HG03521 (cell line): ENCODE results near the gene MTA1.

Experiments used
- ATAC-seq: cut with Tn5 transposase; IDR thresholded peaks from one replicate; pipeline ENCODE4 v1.9.1; 2021; ENCODE audit warnings: mild to moderate bottlenecking, moderate library complexity; ENCODE audit not compliant: unreplicated experiment

Gene MTA1

DNA sequence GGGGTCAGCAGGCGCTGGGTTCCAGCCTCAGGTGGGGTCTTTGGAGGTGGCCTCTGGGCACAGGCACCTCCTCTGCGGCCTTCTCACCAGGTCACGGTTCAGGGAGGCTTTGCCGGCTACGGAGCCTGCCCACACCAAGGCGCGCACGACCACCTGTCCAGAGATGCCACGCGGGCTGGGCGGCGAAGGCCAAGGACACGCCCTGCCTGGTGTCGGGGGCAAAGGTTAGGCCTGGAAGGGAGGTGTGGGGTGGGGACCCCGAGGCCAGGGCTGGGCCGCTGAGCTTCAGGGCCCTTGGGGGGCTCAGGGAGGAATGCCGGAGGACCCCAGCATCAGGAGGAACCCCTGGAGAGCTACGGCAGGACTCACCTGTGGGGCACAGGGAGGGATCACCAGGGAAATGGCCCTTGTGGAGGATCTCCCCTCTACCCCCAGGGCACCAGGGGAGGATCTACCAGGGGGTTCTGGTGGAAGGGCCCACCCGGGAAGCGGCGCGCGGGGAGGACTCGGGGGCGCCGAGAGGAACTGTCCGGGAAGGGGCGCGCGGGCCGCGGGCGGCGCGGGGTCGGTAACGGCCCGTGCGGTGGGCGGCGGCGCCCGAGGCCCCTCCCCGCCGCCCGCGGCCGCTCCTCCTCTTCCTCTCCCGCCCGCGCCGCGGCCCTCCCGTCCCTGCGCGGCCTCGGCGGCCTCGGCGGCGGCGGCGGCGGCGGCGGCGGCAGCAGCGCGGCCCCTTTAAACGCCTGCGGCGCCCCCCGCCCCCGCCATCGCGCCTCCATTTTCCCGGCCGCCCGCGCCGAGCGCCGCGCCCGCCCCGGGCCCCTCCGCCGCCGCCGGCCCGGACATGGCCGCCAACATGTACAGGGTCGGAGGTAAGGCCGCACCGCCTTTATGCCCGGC, at the start of gene MTA1:
Gene MTA1 (plus strand): TSS at position 633 of the 897 bp plus-strand sequence. CDS start 209 bp downstream, at position 842.
- ATAC-seq: peak; percentile 44

DNA sequence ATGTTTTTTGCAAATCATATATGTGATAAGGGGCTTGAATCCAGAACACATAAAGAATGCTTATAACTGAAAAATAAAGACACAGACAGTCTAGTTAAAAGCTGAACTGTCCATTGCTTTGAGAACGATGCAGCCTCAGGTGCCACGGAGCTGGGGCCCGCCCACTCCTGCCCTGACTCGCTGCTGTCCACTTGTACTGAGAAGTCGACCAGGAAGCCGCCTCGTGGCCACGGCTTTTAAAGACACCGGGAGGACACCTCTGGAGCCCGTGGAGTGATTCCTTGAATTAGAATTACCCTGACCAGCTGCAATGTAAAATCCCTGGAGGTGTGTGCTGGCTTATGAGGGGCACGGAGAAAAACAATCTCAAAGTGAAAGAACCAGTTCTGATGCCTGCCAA, 45.2 kb upstream of the MTA1 start:
- no peak for ATAC-seq

DNA sequence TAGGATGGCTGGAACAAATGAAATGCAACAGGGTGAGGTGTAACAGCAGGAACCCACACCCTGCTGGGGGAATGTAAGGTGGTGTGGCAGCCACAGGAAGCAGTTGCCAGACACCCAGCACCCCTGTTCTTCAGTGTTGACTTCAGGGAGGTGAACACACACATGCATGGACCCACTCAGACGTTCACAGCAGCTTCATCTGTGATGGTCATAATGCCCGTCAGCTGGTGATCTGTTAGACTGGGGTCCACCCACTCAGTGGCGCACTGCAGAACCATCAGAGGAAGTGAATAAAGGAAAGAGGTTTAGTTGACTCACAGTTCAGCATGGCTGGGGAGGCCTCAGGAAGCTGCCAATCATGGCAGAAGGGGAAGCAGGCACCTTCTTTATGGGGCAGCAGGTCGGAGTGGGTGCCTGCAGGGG, 44.0 kb upstream of the MTA1 start:
- ATAC-seq: no peak

DNA sequence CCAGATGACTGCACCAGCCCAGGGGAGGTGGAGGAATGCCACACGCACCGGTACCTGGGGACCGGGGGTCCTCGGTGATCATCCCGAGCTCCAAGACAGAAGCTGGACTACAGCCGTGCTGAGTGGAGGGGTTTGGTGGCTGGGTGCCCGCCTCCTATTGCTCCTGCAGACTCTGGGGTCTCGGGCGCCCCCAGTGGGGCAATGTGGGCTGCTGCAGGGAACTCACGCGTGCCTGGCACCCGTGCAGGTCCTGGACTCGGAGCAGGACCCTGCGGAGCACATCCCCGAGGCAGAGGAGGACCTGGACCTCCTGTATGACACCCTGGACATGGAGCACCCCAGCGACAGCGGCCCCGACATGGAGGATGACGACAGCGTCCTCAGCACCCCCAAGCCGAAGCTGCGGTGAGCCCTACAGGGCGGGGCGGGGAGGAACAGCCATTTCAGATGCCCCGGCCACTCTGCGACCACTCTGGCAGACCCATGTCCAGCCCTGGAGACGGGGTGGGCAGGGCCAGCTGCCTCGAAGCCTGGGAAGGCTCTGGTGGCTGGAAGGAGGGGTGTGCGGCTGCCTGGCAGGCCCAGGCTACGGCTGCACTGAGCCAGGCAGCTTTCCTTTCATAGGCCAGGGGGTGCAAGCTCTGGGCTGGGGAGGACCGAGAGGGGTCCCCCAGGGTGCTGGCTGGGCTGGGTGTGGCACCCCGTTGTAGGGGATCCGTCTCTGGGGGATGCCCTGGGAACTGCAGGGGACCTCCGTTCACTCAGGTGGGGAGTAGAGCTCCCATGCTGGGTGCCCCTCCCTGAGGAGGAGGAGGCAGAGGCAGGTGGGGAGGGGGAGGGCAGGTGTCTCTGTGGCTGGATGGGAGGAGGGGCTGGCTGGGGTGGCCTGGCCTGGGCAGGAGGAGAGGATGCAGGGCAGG, 42.8 kb upstream of the MTA1 start:
- ATAC-seq: no peak

DNA sequence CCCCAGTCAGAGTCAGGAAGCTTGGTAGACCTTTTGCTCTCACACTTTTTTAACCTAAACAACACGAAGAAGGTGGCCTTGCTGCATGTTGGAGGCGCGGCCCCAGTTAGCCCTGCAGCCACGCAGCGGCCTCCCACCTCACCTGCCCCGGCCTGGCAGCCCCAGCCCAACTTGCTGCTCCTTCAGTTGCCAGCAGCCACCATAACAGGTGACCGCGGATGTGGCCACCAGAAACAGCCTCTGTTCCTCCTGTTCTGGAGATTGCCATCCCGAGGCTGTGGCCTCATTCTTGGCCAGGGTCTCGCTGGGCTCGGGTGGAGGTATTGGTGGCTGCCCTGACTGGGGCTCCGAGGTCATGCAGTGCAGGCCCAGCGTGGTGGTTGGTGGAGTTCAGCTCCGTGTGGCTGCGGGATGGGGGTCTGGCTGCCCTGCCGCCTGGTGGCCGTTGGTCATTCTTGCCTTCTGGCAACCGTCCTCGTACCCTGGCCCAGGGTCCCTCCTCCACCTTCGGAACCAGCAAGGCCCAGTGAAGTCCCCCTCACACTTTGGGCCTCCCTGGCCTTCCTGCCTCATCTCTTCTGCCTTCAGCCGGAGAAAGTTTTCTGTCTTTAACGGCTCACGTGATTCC, 42.0 kb upstream of the MTA1 start:
- ATAC-seq: no peak

DNA sequence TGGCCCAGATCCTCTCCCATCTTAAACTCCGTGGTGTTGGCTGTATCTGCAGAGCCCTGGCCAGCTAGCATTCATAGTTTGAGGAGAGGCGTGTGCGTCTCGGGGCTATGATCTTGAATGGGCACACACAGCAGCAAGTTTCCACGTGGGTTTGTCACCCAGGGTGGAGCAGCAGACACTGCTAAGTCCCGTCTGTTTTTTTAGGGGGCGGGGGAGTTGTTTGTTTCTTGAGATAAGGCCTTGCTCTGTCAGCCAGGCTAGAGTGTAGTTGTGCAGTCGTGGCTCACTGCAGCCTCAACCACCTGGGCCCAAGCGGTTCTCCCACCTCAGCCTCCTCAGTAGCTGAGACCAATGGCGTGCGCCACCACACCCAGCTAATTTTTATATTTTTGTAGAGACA, 41.4 kb upstream of the MTA1 start:
- ATAC-seq: no peak

DNA sequence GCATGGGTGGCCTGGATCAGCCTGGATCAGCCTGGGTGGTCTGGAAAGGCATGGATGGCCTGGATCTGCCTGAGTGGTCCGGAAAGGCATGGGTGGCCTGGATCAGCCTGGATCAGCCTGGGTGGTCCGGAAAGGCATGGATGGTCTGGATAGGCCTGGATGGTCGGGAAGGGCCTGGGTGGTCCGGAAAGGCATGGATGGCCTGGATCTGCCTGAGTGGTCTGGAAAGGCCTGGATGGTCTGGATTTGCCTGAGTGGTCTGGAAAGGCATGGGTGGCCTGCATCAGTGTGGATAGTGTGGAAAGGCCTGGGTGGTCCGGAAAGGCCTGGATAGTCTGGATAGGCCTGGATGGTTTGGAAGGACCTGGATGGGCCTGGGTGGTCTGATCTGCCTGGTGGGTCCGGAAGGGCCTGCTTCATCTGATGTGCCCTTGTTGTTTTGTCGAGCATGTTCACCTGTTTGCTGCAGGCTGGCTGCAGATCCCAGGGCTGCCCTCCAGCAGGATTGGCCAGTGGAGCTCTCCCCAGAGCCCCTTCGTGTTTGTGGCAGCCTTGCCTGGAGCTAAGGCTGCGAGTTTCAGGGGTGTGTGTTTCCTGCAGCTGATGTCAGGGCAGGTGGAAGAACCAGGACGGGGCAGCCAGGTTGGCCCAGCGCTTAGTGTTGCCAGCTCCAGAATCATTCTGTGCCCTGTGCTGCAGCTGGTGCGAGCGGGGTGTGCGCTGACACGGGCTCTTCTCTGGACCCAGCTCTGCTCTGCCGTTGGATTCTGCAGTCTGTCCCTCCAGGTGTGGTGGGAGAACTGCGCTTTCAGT, 40.5 kb upstream of the MTA1 start:
- ATAC-seq: no peak

DNA sequence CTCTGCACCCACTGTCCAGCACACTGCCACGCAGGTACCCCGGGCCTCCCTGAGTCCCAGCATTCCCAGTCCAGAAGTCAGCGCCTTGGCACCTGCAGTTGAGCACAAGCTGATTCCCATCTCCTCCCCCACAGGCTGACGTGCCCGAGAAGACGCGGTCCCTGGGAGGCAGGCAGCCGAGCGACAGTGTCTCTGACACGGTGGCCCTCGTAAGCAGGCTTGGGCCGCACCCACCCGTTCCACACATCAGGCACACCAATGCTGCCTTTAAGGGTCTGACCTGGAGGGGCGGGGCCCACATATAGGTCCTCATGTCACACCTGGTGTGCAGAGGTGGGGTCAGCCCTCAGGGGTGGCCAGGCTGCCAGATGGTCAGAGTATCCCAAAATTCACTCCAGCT, 39.7 kb upstream of the MTA1 start:
- no peak for ATAC-seq

DNA sequence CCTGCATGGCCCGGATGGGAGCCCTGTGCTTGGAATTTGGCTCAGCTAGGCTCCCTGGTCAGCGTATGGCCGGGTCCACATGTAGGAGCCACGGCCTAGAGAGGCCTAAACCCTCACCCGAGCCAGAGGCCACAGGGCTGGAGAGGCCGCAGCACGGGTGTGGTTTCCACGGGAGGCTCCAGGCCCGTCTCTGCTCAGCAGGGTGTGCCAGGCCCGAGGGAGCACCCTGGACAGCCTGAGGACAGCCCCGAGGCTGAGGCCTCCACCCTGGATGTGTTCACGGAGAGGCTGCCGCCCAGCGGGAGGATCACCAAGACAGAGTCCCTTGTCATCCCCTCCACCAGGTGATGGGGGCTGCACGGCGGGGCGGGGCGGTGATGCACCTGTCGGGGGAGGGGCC, 38.9 kb upstream of the MTA1 start:
- no peak for ATAC-seq

DNA sequence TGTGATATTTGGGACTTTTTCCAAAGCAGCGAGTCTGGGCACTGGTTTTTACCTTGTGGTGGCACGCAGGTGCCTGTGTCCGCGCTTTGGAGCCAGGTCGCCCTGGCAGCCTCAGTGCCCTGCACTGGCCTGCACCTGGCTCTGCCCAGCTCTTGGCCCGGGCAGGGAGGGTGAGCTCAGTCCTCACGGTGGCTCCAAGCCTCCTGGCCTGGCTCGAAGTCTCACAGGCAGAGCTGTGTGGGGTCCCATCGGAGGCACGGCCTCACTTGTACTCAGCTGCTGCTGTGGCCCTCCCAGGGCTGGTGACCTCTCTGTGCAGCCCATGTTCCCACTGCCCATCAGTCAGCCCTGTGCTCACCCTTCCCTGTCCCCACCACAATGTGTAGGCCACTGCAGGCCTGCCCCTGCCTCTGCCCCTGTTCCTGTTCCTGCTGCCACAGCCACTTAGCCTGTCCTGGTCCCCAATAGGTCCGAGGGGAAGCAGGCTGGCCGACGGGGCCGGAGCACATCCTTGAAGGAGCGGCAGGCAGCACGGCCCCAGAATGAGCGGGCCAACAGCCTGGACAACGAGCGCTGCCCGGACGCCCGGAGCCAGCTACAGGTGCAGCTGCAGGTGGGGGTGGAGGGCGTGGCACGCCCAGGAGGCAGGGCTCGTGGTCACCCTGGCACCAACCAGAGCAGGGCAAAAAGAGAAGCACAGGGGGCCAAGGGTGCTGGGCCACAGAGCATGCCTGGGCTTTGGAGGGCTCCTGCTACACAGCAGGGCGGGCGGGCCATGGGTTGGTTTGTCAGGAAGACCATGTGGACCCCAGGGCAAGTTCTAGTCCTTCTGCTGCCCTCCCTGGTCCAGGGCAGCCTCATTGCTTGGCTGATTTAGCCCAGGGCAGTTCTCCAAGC, 37.9 kb upstream of the MTA1 start:
- no peak for ATAC-seq

DNA sequence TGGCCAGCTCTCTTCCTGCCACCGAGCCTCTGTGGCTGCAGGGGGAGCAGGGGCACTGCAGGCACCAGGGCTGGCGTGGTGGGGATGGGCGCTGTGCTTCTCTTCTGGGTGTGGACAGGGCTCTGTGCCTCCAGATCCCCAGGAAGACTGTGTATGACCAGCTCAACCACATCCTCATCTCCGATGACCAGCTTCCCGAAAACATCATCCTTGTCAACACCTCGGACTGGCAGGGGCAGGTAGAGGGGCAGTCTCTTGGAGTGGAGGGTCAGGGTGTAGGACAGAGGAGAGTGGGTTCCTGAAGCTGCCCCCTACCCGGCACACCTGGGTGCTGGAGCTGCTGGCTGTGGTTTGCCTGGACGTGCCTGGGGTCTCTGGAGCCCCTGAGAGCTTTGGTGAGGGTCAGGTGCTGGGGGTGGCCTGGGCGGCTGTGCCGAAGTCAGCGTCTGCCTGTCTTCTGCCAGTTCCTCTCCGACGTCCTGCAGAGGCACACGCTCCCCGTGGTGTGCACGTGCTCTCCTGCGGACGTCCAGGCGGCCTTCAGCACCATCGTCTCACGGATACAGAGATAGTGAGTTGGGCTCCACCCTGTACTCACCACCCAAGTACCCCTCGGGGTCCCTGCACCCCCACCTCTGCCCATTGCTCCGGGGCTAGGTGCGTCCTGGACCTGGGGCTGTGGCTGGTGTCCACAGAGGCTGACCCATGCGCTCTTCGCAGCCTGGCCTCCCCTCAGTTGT, 37.1 kb upstream of the MTA1 start:
- no peak for ATAC-seq

DNA sequence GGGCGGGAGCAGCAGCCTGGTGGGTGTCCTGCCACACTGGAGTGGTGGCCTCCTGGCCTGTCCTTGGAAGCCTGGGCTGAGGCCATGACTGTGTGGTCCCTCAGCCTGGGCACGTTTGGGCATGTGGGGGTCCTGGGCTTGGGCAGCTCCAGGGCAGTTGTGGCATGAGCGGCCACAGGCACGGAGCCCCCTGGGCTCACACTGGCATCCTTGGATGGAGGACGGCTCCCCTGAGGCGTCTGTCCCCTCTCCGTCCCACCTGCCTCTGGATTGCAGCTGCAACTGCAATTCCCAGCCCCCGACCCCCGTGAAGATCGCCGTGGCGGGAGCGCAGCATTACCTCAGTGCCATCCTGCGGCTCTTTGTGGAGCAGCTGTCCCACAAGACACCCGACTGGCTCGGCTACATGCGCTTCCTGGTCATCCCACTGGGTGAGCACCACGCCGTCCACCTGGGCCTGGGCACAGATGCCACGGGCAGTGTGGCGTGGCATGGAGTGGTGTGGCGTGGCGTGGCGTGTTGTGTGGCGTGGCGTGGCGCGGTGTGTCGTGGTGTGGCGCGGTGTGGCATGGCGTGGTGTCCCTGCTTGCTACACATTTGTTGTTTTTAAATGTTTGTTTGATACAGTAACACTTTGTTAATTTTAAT, 36.4 kb upstream of the MTA1 start:
- ATAC-seq: no peak

DNA sequence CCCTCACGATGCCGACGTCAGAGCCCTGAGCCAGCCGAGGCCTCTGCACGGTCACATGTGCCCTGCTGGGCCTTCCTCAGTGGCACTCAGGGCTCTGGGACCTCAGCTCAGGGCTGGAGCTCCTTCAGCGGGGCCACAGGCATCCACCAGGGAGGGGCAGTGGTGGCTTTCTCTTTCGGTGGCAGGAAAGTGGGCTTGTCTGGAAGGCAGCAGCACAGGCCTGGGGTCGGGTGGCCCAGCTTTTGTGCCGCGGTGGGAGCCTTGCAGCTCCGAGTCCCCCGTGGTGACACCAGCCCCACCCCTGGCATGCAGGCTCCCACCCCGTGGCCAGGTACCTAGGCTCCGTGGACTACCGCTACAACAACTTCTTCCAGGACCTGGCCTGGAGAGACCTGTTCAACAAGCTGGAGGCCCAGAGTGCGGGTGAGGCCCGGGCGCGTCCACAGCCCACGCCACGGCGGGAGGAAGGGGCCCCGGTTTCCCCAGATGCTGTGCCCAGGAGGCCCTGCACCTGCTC, 35.5 kb upstream of the MTA1 start:
- no peak for ATAC-seq

DNA sequence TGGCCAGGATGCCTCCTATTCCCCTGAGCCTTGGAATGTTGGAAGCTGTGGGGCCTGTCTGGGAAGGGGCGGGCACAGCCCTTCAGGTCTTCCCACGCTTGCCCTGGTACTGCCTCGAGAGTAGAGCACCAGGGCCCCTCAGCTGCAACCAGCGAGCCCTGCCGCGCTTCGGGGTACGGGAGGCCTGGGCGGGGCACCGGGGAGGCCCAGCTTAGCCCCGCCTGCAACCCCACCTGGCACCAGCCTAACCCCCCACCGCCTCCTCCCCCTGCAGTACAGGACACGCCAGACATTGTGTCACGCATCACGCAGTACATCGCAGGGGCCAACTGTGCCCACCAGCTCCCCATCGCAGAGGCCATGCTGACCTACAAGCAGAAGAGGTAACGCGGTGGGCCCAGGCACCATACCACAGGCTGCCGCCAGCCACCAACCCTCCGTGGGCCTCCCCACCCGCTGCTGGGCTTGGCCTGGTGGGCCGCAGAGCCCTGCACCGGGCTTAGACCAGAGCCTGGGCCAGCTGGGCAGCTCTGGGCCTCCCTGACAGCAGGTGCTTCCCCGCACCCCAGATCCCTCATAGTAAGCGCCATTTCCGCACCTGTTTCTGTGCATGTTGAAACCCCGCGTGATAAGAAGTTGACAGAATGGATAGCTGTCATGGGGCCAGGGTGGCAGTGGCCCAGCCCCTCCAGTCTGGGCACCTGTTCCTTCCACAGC, 34.9 kb upstream of the MTA1 start:
- no peak for ATAC-seq

DNA sequence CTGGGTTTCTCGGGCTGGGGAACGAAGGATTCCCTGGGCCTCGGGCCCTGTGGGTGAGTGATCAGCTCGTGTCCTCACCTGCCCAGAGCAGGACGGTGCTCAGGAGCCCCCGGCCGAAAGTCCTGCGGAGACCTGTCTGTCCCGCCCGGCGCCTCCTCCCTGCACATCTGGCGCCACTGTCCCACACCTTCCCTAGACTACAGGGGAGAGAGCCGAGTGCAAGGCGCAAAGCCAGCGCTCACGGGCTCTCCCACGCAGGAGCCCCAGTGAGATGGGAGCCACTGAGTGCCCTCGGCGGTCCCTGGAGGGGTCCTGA, 34.3 kb upstream of the MTA1 start:
- ATAC-seq: no peak

DNA sequence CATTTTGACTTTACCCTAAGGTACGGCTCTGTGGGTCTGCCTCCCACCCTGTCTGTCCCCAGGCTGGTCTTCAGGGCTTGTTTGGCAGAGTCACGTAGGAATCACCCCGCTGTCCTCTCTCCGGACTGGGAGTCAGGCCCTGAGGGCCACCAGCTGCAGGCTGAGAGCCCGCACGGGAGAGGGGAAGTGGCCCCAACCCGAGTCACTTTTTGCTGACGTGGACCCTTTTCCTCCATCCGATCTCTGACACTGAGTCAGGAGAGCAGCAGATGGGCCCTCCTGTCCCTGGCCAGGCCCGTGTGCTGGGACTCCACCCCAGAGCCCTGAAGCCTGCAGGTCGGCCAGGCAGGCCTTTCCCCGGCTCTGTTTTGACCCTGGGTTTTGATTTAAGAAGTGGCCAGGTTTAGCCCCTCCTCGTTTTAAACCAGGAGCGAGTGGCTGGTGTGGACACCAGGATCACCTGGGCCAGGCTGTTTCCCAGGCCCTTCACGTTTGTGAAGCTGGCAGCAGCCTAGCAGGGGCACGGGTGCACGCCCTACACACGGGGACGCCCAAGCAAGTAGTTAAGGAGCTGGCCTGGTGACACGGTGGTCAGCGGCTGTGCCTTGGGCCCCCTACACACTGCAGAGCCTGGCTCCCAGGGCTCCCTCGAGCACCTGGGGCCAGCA, 33.8 kb upstream of the MTA1 start:
- ATAC-seq: no peak
